HCT116 (cell line): ENCODE measurements around the gene RIPOR2. TPM values are rescaled to one million over a fixed set of nuclear protein-coding genes. Genes with fewer than 3 reads are reported as not detected.

Experiments used
- ATAC-seq: fragments of 200-7000 bp; cut with Tn5 transposase; 2 replicates; pipeline ENCODE4 v1.9.1; 2020; ENCODE audit warnings: mild to moderate bottlenecking, moderate library complexity
- BruUV-seq: library from RNA; stranded (reverse); fragments of 400-500 nt; replicated peaks from 2 replicates; lab custom pipeline; 2021; lab: Mats Ljungman, UMichigan
- CTCF ChIA-PET: fragments of 300-600 bp; sonication (Branson Sonifier 250); formaldehyde crosslinking; loops from one replicate; lab custom pipeline; 2021; ENCODE audit warnings: antibody characterized with exemption; lab: Charles Lee
- POLR2A ChIA-PET: fragments of 300-600, 350-600 bp; sonication (Branson Sonifier 250); formaldehyde crosslinking; loops from one replicate; lab custom pipeline; 2021; ENCODE audit warnings: antibody characterized with exemption; lab: Charles Lee
- RAD21 ChIA-PET, 2 experiments: fragments of 300-600 bp; sonication (Branson Sonifier 250); formaldehyde crosslinking; loops; one replicate each; lab custom pipeline; 2023; ENCODE audit warnings: low total read pairs in 2 of 2; ENCODE audit not compliant: uncharacterized antibody in 2 of 2, unreplicated experiment in 2 of 2, low non-redundant PET in 1 of 2; lab: Charles Lee
- DNase-seq: peaks from one replicate; pipeline ENCODE4 v3.0.0-alpha.2; 2010; ENCODE audit warnings: low read depth, low spot score
- H2AFZ ChIP-seq: fragments of 200-600 bp; shearing (Covaris generic), sonication (generic); 2 replicates; pipeline ENCODE4 v1.6.1; 2017; ENCODE audit warnings: low read depth, mixed run types, mixed read lengths, antibody characterized with exemption, low read length; ENCODE audit not compliant: poor library complexity, severe bottlenecking
- H3K27ac ChIP-seq: 2 replicates; pipeline ENCODE4 v1.5.1; 2012; ENCODE audit warnings: low read depth, low read length
- H3K27me3 ChIP-seq: fragments of 200-600 bp; sonication (generic); 2 replicates; pipeline ENCODE4 v1.6.1; 2016; ENCODE audit warnings: mixed run types, low read length, mixed read lengths; ENCODE audit not compliant: insufficient read depth
- H3K36me3 ChIP-seq, 2 experiments: fragments of 200-500 bp in 1 of 2; fragments of 200-600 bp in 1 of 2; sonication (Bioruptor generic) in 1 of 2; sonication (generic) in 1 of 2; 2 replicates each; pipeline versions ENCODE4 v1.5.1 to v1.6.1; 2014 to 2016; ENCODE audit warnings: low read length in 2 of 2, inconsistent platforms in 1 of 2, mixed read lengths in 1 of 2, mixed run types in 1 of 2; ENCODE audit not compliant: insufficient read depth in 2 of 2, control insufficient read depth in 1 of 2
- H3K4me1 ChIP-seq, 2 experiments: fragments of 200-600 bp in 1 of 2; sonication (generic) in 1 of 2; 2 replicates each; pipeline versions ENCODE4 v1.5.1 to v1.6.1; 2012 to 2017; ENCODE audit warnings: low read length in 2 of 2, inconsistent platforms in 1 of 2, mild to moderate bottlenecking in 1 of 2, mixed read lengths in 1 of 2, mixed run types in 1 of 2, moderate library complexity in 1 of 2; ENCODE audit not compliant: insufficient read depth in 2 of 2, control insufficient read depth in 1 of 2
- H3K4me2 ChIP-seq: fragments of 200-600 bp; sonication (generic); 2 replicates; pipeline ENCODE4 v1.6.1; 2017; ENCODE audit warnings: mixed run types, low read length, mixed read lengths
- H3K4me3 ChIP-seq, 2 experiments: fragments of 200-600 bp in 1 of 2; sonication (generic) in 1 of 2; replicated peaks in 1 of 2; 2 replicates each; pipeline ENCODE4 v1.5.1; 2011 to 2016; ENCODE audit warnings: low read length in 2 of 2, control low read depth in 1 of 2, low read depth in 1 of 2, mild to moderate bottlenecking in 1 of 2, mixed read lengths in 1 of 2, mixed run types in 1 of 2
- H3K79me2 ChIP-seq: fragments of 200-600 bp; sonication (generic); 2 replicates; pipeline ENCODE4 v1.6.1; 2017; ENCODE audit warnings: mild to moderate bottlenecking, mixed run types, low read length, moderate library complexity, mixed read lengths; ENCODE audit not compliant: insufficient read depth
- H3K9ac ChIP-seq: fragments of 200-600 bp; sonication (generic); 2 replicates; pipeline ENCODE4 v1.6.1; 2016; ENCODE audit warnings: low read length, mixed read lengths
- H3K9me2 ChIP-seq: fragments of 200-600 bp; sonication (generic), shearing (Covaris generic); 2 replicates; pipeline ENCODE4 v1.6.1; 2017; ENCODE audit warnings: mixed run types, mild to moderate bottlenecking, moderate library complexity; ENCODE audit not compliant: insufficient read depth
- H3K9me3 ChIP-seq, 2 experiments: fragments of 200-500 bp in 1 of 2; fragments of 200-600 bp in 1 of 2; sonication (Bioruptor generic) in 1 of 2; sonication (generic) in 1 of 2; 2 replicates each; pipeline ENCODE4 v1.6.1; 2014 to 2017; ENCODE audit warnings: low read length in 2 of 2, mixed read lengths in 2 of 2, inconsistent platforms in 1 of 2, low read depth in 1 of 2, mild to moderate bottlenecking in 1 of 2, mixed run types in 1 of 2, moderate library complexity in 1 of 2; ENCODE audit not compliant: control insufficient read depth in 1 of 2, insufficient read depth in 1 of 2
- H4K20me1 ChIP-seq: fragments of 200-600 bp; sonication (generic), shearing (Covaris generic); 2 replicates; pipeline ENCODE4 v1.6.1; 2017; ENCODE audit warnings: mixed run types, mild to moderate bottlenecking, moderate library complexity; ENCODE audit not compliant: insufficient read depth
- CBX3 ChIP-seq: IDR thresholded peaks from 2 replicates; pipeline ENCODE4 v1.6.1; 2012; ENCODE audit warnings: low read depth
- CEBPB ChIP-seq: IDR thresholded peaks from 2 replicates; pipeline ENCODE4 v1.6.1; 2012; ENCODE audit warnings: low read depth
- EGR1 ChIP-seq: IDR thresholded peaks from 2 replicates; pipeline ENCODE4 v1.6.1; 2012; ENCODE audit warnings: low read depth
- EZH2 ChIP-seq: fragments of 200-600 bp; sonication (generic); IDR thresholded peaks from 2 replicates; pipeline ENCODE4 v1.6.1; 2017; ENCODE audit warnings: antibody characterized with exemption, mixed run types
- EZH2phosphoT487 ChIP-seq: fragments of 200-600 bp; IDR thresholded peaks from 2 replicates; pipeline ENCODE4 v1.6.1; 2018; ENCODE audit warnings: antibody characterized with exemption, borderline replicate concordance
- FOSL1 ChIP-seq: IDR thresholded peaks from 2 replicates; pipeline ENCODE4 v1.6.1; 2012; ENCODE audit warnings: low read depth
- POLR2AphosphoS5 ChIP-seq: IDR thresholded peaks from 2 replicates; pipeline ENCODE4 v1.6.1; 2011; ENCODE audit warnings: mild to moderate bottlenecking, low read depth, low read length, moderate library complexity
- RAD21 ChIP-seq: IDR thresholded peaks from 2 replicates; pipeline ENCODE4 v1.6.1; 2012; ENCODE audit warnings: low read depth, mild to moderate bottlenecking
- SIN3A ChIP-seq: IDR thresholded peaks from 2 replicates; pipeline ENCODE4 v1.6.1; 2012; ENCODE audit warnings: low read depth
- YY1 ChIP-seq: IDR thresholded peaks from 2 replicates; pipeline ENCODE4 v1.6.1; 2011; ENCODE audit warnings: low read length, low read depth, moderate library complexity, mild to moderate bottlenecking; ENCODE audit not compliant: insufficient replicate concordance; ENCODE audit errors: extremely low read depth
- ZFX ChIP-seq: fragments of 450-650 bp; IDR thresholded peaks from 2 replicates; pipeline ENCODE4 v1.6.1; 2017
- ZNF274 ChIP-seq: fragments of 200-500 bp; sonication (Bioruptor generic); IDR thresholded peaks from 2 replicates; pipeline ENCODE4 v1.6.1; 2014; ENCODE audit warnings: mild to moderate bottlenecking, low read depth, low read length, inconsistent platforms
- intact Hi-C: fragments of 100-400 bp; cut with micrococcal nuclease; formaldehyde crosslinking; loops from 2 replicates; pipeline ENCODE4 v1.10.0; 2022
- total RNA-seq: library from RNA; stranded (reverse); gene quantifications from one replicate; pipeline ENCODE4 v1.2.1, GENCODE V29; 2021; ENCODE audit not compliant: unreplicated experiment
- TF ChIP-seq, protein P1 (sequence below): IDR thresholded peaks from 2 replicates; pipeline ENCODE4 v1.6.1; 2012; ENCODE audit warnings: low read depth
- TF ChIP-seq, protein P2 (sequence below): IDR thresholded peaks from 2 replicates; pipeline ENCODE4 v1.6.1; 2012
- TF ChIP-seq, protein P3 (sequence below): IDR thresholded peaks from 2 replicates; pipeline ENCODE4 v1.6.1; 2011; ENCODE audit warnings: mild to moderate bottlenecking, low read length, moderate library complexity; ENCODE audit not compliant: insufficient replicate concordance; ENCODE audit errors: extremely low read depth

The RIPOR2 gene
- total RNA-seq, 1 experiment from 2014 or later = 0.44 TPM

DNA sequence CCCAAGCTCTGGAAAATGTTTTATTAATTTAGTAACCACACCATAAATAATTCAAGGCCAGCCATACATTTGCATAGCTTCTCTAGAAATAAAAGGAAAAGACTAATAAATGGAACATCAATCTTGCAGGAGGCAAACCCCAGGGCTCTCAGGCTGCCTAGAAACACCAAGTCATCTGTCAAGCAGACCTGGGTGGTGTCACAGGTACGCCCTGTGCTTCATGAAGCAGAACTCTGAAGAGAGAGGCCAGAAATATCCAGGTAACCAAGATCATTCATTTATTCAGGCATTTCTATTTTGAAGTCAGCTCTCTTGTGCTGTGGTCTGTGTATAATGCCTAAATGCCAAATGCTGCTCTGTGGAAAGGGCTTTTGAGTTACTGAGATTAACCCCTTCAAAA is 91.7 kb downstream of the RIPOR2 start (continued):
- TF ChIP-seq, protein P1, sequence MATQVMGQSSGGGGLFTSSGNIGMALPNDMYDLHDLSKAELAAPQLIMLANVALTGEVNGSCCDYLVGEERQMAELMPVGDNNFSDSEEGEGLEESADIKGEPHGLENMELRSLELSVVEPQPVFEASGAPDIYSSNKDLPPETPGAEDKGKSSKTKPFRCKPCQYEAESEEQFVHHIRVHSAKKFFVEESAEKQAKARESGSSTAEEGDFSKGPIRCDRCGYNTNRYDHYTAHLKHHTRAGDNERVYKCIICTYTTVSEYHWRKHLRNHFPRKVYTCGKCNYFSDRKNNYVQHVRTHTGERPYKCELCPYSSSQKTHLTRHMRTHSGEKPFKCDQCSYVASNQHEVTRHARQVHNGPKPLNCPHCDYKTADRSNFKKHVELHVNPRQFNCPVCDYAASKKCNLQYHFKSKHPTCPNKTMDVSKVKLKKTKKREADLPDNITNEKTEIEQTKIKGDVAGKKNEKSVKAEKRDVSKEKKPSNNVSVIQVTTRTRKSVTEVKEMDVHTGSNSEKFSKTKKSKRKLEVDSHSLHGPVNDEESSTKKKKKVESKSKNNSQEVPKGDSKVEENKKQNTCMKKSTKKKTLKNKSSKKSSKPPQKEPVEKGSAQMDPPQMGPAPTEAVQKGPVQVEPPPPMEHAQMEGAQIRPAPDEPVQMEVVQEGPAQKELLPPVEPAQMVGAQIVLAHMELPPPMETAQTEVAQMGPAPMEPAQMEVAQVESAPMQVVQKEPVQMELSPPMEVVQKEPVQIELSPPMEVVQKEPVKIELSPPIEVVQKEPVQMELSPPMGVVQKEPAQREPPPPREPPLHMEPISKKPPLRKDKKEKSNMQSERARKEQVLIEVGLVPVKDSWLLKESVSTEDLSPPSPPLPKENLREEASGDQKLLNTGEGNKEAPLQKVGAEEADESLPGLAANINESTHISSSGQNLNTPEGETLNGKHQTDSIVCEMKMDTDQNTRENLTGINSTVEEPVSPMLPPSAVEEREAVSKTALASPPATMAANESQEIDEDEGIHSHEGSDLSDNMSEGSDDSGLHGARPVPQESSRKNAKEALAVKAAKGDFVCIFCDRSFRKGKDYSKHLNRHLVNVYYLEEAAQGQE = no peak
- TF ChIP-seq ZFX = no peak
- no peak for TF ChIP-seq FOSL1
- no peak for TF ChIP-seq ZNF274
- no peak for TF ChIP-seq SIN3A
- TF ChIP-seq, protein P2, sequence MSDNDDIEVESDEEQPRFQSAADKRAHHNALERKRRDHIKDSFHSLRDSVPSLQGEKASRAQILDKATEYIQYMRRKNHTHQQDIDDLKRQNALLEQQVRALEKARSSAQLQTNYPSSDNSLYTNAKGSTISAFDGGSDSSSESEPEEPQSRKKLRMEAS = no peak
- no peak for TF ChIP-seq YY1
- TF ChIP-seq CBX3 = no peak
- TF ChIP-seq RAD21 = no peak
- TF ChIP-seq EGR1 = no peak

DNA sequence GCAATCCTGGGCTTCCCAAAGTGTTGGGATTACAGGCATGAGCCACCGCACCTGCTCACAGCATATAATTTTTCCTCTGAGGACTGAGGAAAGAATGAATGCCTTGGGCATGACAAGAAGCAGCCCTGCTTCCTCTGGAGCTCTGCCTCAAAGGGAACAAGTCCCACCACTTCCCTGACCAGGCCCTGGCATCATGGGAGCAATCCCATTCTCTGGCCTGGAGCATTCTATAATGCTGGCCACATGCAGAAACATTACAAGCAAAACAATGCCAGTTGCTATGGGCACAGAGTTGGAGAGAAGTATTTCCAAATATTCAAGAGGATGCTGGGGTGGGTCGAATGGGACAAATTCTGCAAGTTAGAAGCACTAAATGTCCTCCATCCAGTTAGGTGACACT is 95.6 kb downstream of the RIPOR2 start:
- no peak overlapping the region for H3K27ac ChIP-seq
- no peak for ATAC-seq
- no peaks in the 10 kb centered on the region for H3K36me3 ChIP-seq
- intact Hi-C loops = no loop called here
- H3K79me2 ChIP-seq = no peaks in the 10 kb centered on the region
- TF ChIP-seq CEBPB (no peak), EZH2 (no peak), EZH2phosphoT487 (no peak), RAD21 (no peak), POLR2AphosphoS5 (no peak), FOSL1 (no peak), ZFX (no peak)
- TF ChIP-seq, protein P3, sequence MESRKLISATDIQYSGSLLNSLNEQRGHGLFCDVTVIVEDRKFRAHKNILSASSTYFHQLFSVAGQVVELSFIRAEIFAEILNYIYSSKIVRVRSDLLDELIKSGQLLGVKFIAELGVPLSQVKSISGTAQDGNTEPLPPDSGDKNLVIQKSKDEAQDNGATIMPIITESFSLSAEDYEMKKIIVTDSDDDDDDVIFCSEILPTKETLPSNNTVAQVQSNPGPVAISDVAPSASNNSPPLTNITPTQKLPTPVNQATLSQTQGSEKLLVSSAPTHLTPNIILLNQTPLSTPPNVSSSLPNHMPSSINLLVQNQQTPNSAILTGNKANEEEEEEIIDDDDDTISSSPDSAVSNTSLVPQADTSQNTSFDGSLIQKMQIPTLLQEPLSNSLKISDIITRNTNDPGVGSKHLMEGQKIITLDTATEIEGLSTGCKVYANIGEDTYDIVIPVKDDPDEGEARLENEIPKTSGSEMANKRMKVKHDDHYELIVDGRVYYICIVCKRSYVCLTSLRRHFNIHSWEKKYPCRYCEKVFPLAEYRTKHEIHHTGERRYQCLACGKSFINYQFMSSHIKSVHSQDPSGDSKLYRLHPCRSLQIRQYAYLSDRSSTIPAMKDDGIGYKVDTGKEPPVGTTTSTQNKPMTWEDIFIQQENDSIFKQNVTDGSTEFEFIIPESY = no peak
- 0 out of 2 replicates have a peak, but pooled peaks cover 5% of the 10 kb centered on the region for H3K27me3 ChIP-seq
- no peaks in the 10 kb centered on the region for H3K9me2 ChIP-seq
- H2AFZ ChIP-seq = no peak overlapping the region
- no peaks in the 10 kb centered on the region for H4K20me1 ChIP-seq
- RAD21 ChIA-PET = no interaction called here
- no TSS peak for BruUV-seq
- no peak overlapping the region for H3K9ac ChIP-seq
- DNase-seq = no peak
- no peak overlapping the region for H3K4me3 ChIP-seq
- H3K9me3 ChIP-seq = no peaks in the 10 kb centered on the region
- no peaks in the 10 kb centered on the region for H3K4me1 ChIP-seq
- no peak overlapping the region for H3K4me2 ChIP-seq
- POLR2A ChIA-PET = no interaction called here
- CTCF ChIA-PET = no interaction called here
